Mesothelial cell of epicardium (in vitro differentiated cells): ENCODE results near the gene GPAT2. TPM values are rescaled to one million over a fixed set of nuclear protein-coding genes. Genes with fewer than 3 reads are reported as not detected.
"Not testable (repeated sequence)": the region's sequence is repeated elsewhere in the genome, so short reads cannot be mapped to it uniquely, and the experiment has no call there.

Experiments used
- DNase-seq, 2 experiments: peaks; one replicate each; pipeline ENCODE4 v3.0.0; 2021; ENCODE audit warnings: low spot score in 2 of 2; ENCODE audit not compliant: unreplicated experiment in 2 of 2
- H3K27ac Mint-ChIP-seq: 2 replicates; pipeline ENCODE4 v1.8.0; 2021; ENCODE audit warnings: mixed read lengths
- H3K27me3 Mint-ChIP-seq: 2 replicates; pipeline ENCODE4 v1.8.0; 2021; ENCODE audit warnings: low read depth, mixed read lengths
- H3K36me3 Mint-ChIP-seq: 2 replicates; pipeline ENCODE4 v1.8.0; 2021; ENCODE audit warnings: mixed read lengths
- H3K4me1 Mint-ChIP-seq: 2 replicates; pipeline ENCODE4 v1.8.0; 2021; ENCODE audit warnings: mixed read lengths
- H3K4me3 Mint-ChIP-seq: 2 replicates; pipeline ENCODE4 v1.8.0; 2021; ENCODE audit warnings: mild to moderate bottlenecking, moderate library complexity, mixed read lengths
- H3K9me3 Mint-ChIP-seq: 2 replicates; pipeline ENCODE4 v1.8.0; 2021; ENCODE audit warnings: mixed read lengths
- total RNA-seq: library from RNA; stranded (reverse); gene quantifications from 3 replicates; pipeline ENCODE4 v1.2.1, GENCODE V29; 2021
- TF ChIP-seq, protein P1 (sequence below): fragments of 200-600 bp; sonication (generic); IDR thresholded peaks from one replicate; pipeline ENCODE4 v1.5.0; 2021; ENCODE audit warnings: antibody characterized with exemption; ENCODE audit not compliant: unreplicated experiment

The GPAT2 gene
- total RNA-seq, 1 donor from 2014 or later, result not detected

DNA sequence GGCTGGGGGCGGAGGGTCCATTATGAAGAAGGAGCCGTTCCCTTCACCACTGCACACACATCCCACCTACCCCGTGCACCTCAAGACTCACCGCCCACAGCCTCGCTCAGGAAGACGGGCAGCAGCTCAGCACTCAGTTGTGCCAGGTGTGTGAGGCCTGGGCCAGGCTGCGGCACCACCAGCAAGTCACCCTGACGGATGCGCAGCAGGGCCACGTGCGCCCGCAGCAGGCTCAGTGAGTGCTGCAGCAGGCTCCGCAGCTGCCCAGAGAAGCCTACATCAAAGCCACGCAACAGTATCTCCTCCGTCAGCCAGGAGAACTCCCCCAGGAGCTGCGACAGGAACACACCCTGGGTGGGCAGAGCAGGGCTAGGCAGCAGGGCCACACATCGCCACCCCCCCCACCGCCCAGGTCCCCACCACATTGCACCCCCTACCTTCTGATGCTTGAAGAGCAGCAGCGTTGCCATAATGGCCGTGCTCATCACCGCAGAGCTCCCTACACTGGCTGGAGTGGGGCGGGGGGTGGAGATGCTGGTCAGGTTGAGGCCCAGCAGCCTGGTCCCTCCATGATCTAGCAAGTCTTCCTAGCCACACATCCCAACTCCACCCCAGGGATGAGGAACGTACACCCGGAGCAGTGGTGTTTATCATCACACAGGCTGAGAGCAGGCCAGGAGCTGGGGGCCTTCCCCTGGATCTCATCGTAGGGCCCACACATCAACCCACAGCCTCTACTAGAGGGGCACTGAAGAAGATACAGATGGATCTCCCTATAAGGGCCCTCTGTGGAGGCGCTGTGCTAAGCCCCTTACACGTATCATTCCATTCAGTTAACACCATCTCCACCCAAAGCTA lies 10.2 kb downstream of the GPAT2 start:
- DNase-seq, result no peak
- Mint-ChIP-seq H3K27ac (no peak overlapping the region), H3K9me3 (no peaks in the 10 kb centered on the region), H3K4me3 (no peak overlapping the region), H3K4me1 (no peaks in the 10 kb centered on the region), H3K27me3 (no peaks in the 10 kb centered on the region), H3K36me3 (no peaks in the 10 kb centered on the region)
- TF ChIP-seq, protein P1, sequence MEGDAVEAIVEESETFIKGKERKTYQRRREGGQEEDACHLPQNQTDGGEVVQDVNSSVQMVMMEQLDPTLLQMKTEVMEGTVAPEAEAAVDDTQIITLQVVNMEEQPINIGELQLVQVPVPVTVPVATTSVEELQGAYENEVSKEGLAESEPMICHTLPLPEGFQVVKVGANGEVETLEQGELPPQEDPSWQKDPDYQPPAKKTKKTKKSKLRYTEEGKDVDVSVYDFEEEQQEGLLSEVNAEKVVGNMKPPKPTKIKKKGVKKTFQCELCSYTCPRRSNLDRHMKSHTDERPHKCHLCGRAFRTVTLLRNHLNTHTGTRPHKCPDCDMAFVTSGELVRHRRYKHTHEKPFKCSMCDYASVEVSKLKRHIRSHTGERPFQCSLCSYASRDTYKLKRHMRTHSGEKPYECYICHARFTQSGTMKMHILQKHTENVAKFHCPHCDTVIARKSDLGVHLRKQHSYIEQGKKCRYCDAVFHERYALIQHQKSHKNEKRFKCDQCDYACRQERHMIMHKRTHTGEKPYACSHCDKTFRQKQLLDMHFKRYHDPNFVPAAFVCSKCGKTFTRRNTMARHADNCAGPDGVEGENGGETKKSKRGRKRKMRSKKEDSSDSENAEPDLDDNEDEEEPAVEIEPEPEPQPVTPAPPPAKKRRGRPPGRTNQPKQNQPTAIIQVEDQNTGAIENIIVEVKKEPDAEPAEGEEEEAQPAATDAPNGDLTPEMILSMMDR, result no peak

DNA sequence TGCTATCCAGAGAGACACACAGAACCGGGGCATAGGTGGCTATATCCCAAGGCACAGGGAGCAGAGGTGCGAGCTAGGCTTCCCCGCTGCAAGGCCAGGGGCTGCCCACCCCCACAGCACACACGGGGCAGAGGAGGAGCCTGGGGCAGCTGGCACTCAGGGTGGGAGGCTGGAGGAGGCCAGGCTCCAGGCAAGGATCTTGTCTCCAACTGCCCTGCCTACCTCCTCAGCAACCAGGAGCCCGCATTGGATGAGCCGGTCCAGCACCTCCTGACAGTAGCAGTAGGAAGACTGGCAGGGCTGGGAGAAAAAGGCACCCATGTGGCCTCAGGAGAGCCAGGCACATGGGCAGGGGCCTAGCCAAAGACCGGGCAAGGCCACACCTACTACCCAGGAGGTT lies 11.0 kb downstream of the GPAT2 start:
- not testable (repeated sequence) for H3K4me3 Mint-ChIP-seq, H3K4me1 Mint-ChIP-seq, H3K27ac Mint-ChIP-seq, H3K9me3 Mint-ChIP-seq, H3K27me3 Mint-ChIP-seq, DNase-seq, H3K36me3 Mint-ChIP-seq

DNA sequence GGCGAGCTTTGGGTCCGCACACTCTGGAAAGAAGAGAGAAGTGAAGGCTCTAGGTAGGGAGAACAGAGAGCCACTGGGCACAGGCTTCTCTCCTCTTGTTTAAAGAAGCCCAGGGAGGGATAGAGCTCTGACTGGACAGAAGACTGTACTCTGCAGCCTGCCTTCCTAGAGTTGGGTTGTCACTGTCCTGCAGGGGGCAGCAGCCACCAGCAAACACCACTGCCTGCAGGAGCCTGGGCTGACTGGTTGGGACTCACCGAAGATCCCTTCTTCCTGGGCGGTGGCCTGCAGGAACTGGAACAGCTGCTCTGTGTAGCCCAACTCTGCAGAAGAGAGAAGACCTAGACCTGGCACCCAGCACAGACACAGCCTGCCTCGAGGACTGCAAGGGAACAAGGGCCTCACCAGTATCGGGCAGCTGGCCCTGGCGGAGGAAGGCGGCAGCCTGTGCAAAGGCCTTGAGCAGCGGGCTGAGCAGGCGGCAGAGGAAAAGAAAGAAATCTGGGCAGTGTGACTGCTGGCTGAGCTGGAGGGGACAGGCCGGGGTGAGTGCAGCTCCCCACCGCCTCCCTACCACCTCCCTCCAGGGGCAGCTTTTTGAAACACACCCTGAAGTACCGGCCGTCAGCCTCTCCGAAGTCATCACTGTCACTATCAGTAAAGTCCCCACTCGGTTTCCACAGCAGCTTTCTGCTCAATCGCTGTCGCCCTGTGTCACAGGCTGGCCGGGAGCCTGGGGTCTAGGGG lies 11.8 kb downstream of the GPAT2 start:
- H3K4me3 Mint-ChIP-seq, H3K27ac Mint-ChIP-seq, H3K36me3 Mint-ChIP-seq, H3K9me3 Mint-ChIP-seq, H3K27me3 Mint-ChIP-seq, H3K4me1 Mint-ChIP-seq: not testable (repeated sequence)
- TF ChIP-seq, protein P1, result peak; percentile 76
- DNase-seq, result peak; percentile 48 to 83

- not testable (repeated sequence) for H3K4me3 Mint-ChIP-seq, H3K27ac Mint-ChIP-seq, H3K27me3 Mint-ChIP-seq, DNase-seq, H3K9me3 Mint-ChIP-seq, H3K4me1 Mint-ChIP-seq, H3K36me3 Mint-ChIP-seq
Measured at GRCh38 chr2:96022126-96022525, 12.6 kb downstream of the GPAT2 start.

- H3K27ac Mint-ChIP-seq, H3K4me3 Mint-ChIP-seq, H3K36me3 Mint-ChIP-seq, H3K4me1 Mint-ChIP-seq, DNase-seq, H3K9me3 Mint-ChIP-seq, H3K27me3 Mint-ChIP-seq: not testable (repeated sequence)
Measured at GRCh38 chr2:96021142-96021541, 13.6 kb downstream of the GPAT2 start.

- not testable (repeated sequence) for H3K4me3 Mint-ChIP-seq, H3K4me1 Mint-ChIP-seq, H3K27me3 Mint-ChIP-seq, H3K27ac Mint-ChIP-seq, H3K36me3 Mint-ChIP-seq, DNase-seq, H3K9me3 Mint-ChIP-seq
Measured at GRCh38 chr2:96019909-96020590, 14.7 kb downstream of the GPAT2 start.

DNA sequence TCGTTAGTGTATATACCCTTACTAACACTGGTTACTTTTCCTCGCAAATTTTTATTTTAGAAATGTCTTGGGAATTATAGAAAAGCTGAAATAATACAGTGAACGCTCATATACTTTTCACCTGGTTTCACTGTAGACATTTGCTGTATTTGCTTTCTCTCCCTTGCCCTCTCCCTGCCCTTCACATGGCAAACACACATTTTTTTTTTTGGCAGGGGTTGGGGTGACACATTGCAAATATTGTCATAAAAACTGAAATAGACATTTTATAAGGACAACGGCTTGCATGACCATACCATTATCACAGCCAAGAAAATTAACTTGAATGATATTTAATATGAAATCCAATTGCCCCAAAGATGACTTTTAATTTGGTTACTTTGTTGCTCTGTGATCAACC lies 18.4 kb downstream of the GPAT2 start:
- not testable (repeated sequence) for DNase-seq, H3K27me3 Mint-ChIP-seq, H3K36me3 Mint-ChIP-seq, H3K27ac Mint-ChIP-seq, H3K4me3 Mint-ChIP-seq, H3K4me1 Mint-ChIP-seq, H3K9me3 Mint-ChIP-seq

- not testable (repeated sequence) for DNase-seq, H3K27ac Mint-ChIP-seq, H3K27me3 Mint-ChIP-seq, H3K9me3 Mint-ChIP-seq, H3K4me3 Mint-ChIP-seq, H3K4me1 Mint-ChIP-seq, H3K36me3 Mint-ChIP-seq
Measured at GRCh38 chr2:96012792-96013264, 21.9 kb downstream of the GPAT2 start.

- H3K9me3 Mint-ChIP-seq, H3K4me3 Mint-ChIP-seq, H3K4me1 Mint-ChIP-seq, DNase-seq, H3K36me3 Mint-ChIP-seq, H3K27ac Mint-ChIP-seq: not testable (repeated sequence)
- peaks cover 15% of the 10 kb centered on the region for H3K27me3 Mint-ChIP-seq
Measured at GRCh38 chr2:96012086-96012791, 22.5 kb downstream of the GPAT2 start.

DNA sequence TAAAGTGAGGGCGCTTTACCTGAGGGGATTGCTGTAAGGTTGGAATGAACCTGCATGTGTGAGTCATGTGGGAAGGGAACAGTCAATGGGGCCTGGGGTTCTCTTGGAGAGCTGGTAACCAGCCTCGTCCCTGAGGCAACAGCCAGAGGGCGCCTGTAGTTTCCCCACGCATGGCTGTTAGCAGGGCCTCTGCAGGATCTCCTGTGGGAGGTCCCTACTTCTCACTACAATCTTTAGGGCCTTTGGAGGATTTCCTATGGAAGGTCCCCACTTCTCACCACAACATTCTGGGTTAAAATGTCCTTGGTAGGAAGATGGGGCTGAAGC lies 23.6 kb downstream of the GPAT2 start:
- DNase-seq, H3K9me3 Mint-ChIP-seq, H3K27ac Mint-ChIP-seq, H3K36me3 Mint-ChIP-seq, H3K4me1 Mint-ChIP-seq: not testable (repeated sequence)
- Mint-ChIP-seq H3K4me3 (peak overlapping the region; percentile 59), H3K27me3 (peaks cover 26% of the 10 kb centered on the region)

- not testable (repeated sequence) for H3K36me3 Mint-ChIP-seq, H3K9me3 Mint-ChIP-seq, H3K4me1 Mint-ChIP-seq
- peak; percentile 92 to 97 for DNase-seq
- Mint-ChIP-seq H3K27ac (peak overlapping the region; percentile 82), H3K27me3 (peaks cover 32% of the 10 kb centered on the region), H3K4me3 (peak overlapping the region; percentile 81)
Measured at GRCh38 chr2:96010320-96011128, 24.2 kb downstream of the GPAT2 start.
